SK-N-SH treated with all-trans-retinoic acid at 6 μM for 48 hours (cell line): ENCODE measurements around the gene SHB.

Experiments
- ARNTL ChIP-seq: fragments of 450-650 bp; formaldehyde crosslinking; IDR thresholded peaks from 2 replicates; pipeline ENCODE4 v1.5.0; 2020; ENCODE audit warnings: low read depth, mild to moderate bottlenecking, moderate library complexity, borderline replicate concordance
- ISL1 ChIP-seq: fragments of 250-450 bp; sonication (Bioruptor Pico); IDR thresholded peaks from 2 replicates; pipeline ENCODE4 v2.1.2; 2022; ENCODE audit warnings: mild to moderate bottlenecking, moderate library complexity
- OSR1 ChIP-seq: fragments of 250-450 bp; sonication (Bioruptor Pico); IDR thresholded peaks from 2 replicates; pipeline ENCODE4 v1.8.0; 2022; ENCODE audit warnings: moderate library complexity, mild to moderate bottlenecking, inconsistent platforms
- RARB ChIP-seq: fragments of 250-450 bp; sonication (Bioruptor Pico); IDR thresholded peaks from 2 replicates; pipeline ENCODE4 v1.8.0; 2021; ENCODE audit warnings: mild to moderate bottlenecking, moderate library complexity
- SNAI2 ChIP-seq: fragments of 250-450 bp; sonication (Bioruptor Pico); IDR thresholded peaks from 2 replicates; pipeline ENCODE4 v1.5.0; 2020; ENCODE audit warnings: mild to moderate bottlenecking, moderate library complexity
- TOX ChIP-seq: fragments of 250-450 bp; sonication (Bioruptor Pico); IDR thresholded peaks from 2 replicates; pipeline ENCODE4 v1.8.0; 2021; ENCODE audit warnings: mild to moderate bottlenecking, moderate library complexity, borderline replicate concordance
- ZC3H10 ChIP-seq: fragments of 250-450 bp; sonication (Bioruptor Pico); IDR thresholded peaks from 2 replicates; pipeline ENCODE4 v1.5.1; 2021; ENCODE audit warnings: mild to moderate bottlenecking, moderate library complexity
- ZFP3 ChIP-seq: fragments of 250-450 bp; sonication (Bioruptor Pico); IDR thresholded peaks from 2 replicates; pipeline ENCODE4 v1.5.0; 2020; ENCODE audit warnings: mild to moderate bottlenecking, moderate library complexity
- ZFP30 ChIP-seq: fragments of 450-650 bp; formaldehyde crosslinking; IDR thresholded peaks from 2 replicates; pipeline ENCODE4 v1.5.0; 2022; ENCODE audit warnings: mild to moderate bottlenecking, moderate library complexity
- ZNF70 ChIP-seq: fragments of 450-650 bp; formaldehyde crosslinking; IDR thresholded peaks from 2 replicates; pipeline ENCODE4 v1.5.0; 2020; ENCODE audit warnings: mild to moderate bottlenecking, moderate library complexity
- ZNF8 ChIP-seq: fragments of 450-650 bp; formaldehyde crosslinking; IDR thresholded peaks from 2 replicates; pipeline ENCODE4 v1.5.0; 2020; ENCODE audit warnings: mild to moderate bottlenecking, moderate library complexity
- TF ChIP-seq, protein P1 (sequence below): fragments of 250-450 bp; sonication (Bioruptor Pico); IDR thresholded peaks from 2 replicates; pipeline ENCODE4 v1.8.0; 2020; ENCODE audit warnings: mild to moderate bottlenecking, moderate library complexity, borderline replicate concordance
- TF ChIP-seq, protein P2 (sequence below): fragments of 250-450 bp; sonication (Bioruptor Pico); IDR thresholded peaks from 2 replicates; pipeline ENCODE4 v1.5.1; 2020; ENCODE audit warnings: low read depth, mild to moderate bottlenecking, moderate library complexity

DNA sequence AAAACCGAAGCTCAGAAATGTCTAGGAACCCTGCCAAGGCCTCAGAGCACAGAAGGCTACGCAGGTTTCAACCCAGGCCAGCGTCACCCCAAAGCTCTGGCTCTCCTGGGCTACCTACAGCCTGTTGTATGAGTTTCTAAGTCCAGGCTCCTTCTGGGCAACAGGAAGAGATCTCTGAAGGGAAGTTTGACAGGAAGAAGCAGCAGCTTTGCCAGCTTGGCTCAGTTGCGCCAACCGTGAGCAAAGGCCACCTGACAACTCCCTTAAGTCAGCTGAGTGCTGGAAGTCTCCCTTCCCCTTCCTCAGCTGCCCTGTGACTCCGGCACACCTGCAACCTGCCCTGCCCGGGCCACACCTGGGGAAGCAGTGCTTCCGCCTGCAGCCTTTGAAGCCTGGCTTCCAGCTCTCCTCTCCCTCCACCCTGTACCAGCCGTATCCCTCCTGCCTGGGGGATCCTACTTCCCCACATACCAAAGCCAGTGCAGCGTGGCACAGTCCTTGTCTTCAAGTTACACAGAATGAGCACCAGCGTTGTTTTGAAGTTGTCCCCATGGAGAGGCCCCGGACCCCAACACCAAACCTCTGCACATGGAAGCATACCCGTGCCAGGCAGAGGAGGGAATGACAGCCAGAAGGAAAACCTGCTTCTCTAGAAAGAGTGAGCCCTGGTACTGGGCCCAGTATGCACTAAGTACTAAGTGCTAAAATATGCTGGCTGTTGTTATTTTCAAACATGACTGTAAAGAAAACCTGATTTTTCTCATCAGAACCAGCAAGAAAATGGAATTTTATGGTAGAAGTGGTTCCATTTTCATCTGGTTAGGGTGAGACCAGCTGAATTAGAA is 36.5 kb downstream of the SHB start:
- TF ChIP-seq RARB (CRISPR knock-in tag) (no peak), ZNF8 (no peak), TOX (no peak), SNAI2 (CRISPR knock-in tag) (no peak), ZNF70 (CRISPR knock-in tag) (no peak), ZC3H10 (CRISPR knock-in tag) (no peak), ARNTL (CRISPR knock-in tag) (no peak), ZFP3 (CRISPR knock-in tag) (no peak), OSR1 (CRISPR knock-in tag) (no peak), ISL1 (no peak), ZFP30 (no peak)
- TF ChIP-seq, protein P1, sequence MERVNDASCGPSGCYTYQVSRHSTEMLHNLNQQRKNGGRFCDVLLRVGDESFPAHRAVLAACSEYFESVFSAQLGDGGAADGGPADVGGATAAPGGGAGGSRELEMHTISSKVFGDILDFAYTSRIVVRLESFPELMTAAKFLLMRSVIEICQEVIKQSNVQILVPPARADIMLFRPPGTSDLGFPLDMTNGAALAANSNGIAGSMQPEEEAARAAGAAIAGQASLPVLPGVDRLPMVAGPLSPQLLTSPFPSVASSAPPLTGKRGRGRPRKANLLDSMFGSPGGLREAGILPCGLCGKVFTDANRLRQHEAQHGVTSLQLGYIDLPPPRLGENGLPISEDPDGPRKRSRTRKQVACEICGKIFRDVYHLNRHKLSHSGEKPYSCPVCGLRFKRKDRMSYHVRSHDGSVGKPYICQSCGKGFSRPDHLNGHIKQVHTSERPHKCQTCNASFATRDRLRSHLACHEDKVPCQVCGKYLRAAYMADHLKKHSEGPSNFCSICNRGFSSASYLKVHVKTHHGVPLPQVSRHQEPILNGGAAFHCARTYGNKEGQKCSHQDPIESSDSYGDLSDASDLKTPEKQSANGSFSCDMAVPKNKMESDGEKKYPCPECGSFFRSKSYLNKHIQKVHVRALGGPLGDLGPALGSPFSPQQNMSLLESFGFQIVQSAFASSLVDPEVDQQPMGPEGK: no peak
- TF ChIP-seq, protein P2, sequence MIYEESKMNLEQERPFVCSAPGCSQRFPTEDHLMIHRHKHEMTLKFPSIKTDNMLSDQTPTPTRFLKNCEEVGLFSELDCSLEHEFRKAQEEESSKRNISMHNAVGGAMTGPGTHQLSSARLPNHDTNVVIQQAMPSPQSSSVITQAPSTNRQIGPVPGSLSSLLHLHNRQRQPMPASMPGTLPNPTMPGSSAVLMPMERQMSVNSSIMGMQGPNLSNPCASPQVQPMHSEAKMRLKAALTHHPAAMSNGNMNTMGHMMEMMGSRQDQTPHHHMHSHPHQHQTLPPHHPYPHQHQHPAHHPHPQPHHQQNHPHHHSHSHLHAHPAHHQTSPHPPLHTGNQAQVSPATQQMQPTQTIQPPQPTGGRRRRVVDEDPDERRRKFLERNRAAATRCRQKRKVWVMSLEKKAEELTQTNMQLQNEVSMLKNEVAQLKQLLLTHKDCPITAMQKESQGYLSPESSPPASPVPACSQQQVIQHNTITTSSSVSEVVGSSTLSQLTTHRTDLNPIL (CRISPR knock-in tag): no peak
